ENCODE results near the gene ZBTB20.

DNA sequence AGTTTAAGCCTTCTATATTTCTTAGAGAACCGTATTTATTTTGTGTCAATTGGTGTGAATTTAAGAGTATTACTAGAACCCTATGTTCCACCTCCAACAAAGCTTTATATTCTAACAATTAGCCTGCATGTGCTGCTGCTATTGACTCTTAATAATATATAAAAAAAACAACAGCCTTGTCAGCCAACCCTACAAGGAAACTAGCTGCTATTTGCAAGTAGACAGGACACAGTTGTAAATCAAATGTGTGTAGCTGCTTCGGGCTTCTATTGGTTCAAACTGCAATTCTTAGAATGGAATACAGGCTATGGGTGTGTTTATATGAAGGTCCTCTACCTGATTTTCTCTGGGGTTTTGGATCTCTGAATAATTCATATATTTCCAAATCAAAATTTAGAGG lies 60.7 kb downstream of the ZBTB20 start:
- TF ChIP-seq CTCF (IDR thresholded peaks at IDR 0.05) (no peak), EP300 (IDR thresholded peaks at IDR 0.05) (no peak)
